GM13977 (cell line): Measurements from ENCODE around the gene KAZN.

Experiments
- DNase-seq: peaks from one replicate; pipeline ENCODE4 v3.0.0; 2012; ENCODE audit warnings: low spot score
- CTCF ChIP-seq: IDR thresholded peaks from 2 replicates; pipeline ENCODE4 v1.5.1; 2012; ENCODE audit warnings: mild to moderate bottlenecking, control low read depth; ENCODE audit not compliant: insufficient read depth; ENCODE audit errors: extremely low read depth, missing control alignments
- in situ Hi-C: fragments of 300-500 bp; cut with MboI; formaldehyde crosslinking; loops from one replicate; pipeline ENCODE4 v1.12.0; 2022; ENCODE audit warnings: low sequenced_read_pairs, low pct_unique_long_range_greater_than_20kb, mixed read lengths, inconsistent platforms; ENCODE audit not compliant: unreplicated experiment

KAZN gene

GRCh38 chr1:15148475-15148874 lies 550.0 kb downstream of the KAZN start:
- DNase-seq, result no peak
- TF ChIP-seq CTCF, result no peak
- in situ Hi-C loops, result loop anchor here (25.0 kb wide), 1 partner anchor 264 kb away; the partner anchor contains the start of gene EFHD2

DNA sequence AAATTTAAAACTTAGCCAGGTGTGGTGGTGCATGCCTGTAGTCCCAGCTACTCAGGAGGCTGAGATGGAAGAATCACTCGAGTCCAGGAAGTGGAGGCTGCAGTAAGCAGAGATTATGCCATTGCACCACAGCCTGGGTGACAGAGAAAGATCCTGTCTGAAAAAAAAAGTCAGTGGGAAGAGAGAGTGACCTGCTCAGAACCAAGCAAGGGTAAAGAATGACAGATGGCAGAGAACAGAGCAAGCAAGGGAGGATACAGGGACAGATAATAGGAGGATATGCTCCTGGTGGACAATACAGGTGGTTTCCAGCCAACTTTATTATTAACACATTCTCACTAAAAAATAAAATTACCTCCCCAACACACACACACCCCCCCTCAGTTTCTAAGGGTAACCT lies 550.5 kb downstream of the KAZN start:
- in situ Hi-C loops, result loop anchor here (25.0 kb wide), 1 partner anchor 263 kb away; the partner anchor contains the start of gene EFHD2
- DNase-seq, result no peak
- no peak for TF ChIP-seq CTCF

DNA sequence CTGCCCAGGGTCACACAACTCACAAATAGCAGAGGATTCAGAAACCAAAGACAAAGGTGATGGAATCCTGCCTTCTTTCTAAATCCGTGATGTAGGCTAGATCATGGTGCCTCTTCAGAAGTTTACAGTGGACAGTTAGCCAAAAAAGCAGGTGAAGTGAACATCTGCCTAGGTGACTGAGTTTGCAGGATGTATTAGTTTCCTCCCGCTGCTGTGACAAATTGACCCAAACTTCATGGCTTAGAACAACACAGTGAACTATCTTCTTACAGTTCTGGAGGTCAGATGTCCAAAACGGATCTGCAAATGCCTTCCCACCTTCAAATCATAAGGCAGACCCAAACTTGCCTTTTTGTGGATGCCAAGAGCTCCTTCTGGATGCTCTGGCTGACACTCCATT lies 551.9 kb downstream of the KAZN start:
- TF ChIP-seq CTCF, result no peak
- in situ Hi-C loops, result no loop called here

GRCh38 chr1:15151377-15151806 lies 552.9 kb downstream of the KAZN start:
- in situ Hi-C loops, result no loop called here
- DNase-seq, result no peak

More for the DNA sequence above, 551.9 kb downstream of the KAZN start:
- DNase-seq, result no peak

GRCh38 chr1:15151871-15152270 lies 553.4 kb downstream of the KAZN start:
- in situ Hi-C loops, result no loop called here
- TF ChIP-seq CTCF, result no peak
- DNase-seq, result no peak

More at GRCh38 chr1:15151377-15151806, 552.9 kb downstream of the KAZN start:
- no peak for TF ChIP-seq CTCF

DNA sequence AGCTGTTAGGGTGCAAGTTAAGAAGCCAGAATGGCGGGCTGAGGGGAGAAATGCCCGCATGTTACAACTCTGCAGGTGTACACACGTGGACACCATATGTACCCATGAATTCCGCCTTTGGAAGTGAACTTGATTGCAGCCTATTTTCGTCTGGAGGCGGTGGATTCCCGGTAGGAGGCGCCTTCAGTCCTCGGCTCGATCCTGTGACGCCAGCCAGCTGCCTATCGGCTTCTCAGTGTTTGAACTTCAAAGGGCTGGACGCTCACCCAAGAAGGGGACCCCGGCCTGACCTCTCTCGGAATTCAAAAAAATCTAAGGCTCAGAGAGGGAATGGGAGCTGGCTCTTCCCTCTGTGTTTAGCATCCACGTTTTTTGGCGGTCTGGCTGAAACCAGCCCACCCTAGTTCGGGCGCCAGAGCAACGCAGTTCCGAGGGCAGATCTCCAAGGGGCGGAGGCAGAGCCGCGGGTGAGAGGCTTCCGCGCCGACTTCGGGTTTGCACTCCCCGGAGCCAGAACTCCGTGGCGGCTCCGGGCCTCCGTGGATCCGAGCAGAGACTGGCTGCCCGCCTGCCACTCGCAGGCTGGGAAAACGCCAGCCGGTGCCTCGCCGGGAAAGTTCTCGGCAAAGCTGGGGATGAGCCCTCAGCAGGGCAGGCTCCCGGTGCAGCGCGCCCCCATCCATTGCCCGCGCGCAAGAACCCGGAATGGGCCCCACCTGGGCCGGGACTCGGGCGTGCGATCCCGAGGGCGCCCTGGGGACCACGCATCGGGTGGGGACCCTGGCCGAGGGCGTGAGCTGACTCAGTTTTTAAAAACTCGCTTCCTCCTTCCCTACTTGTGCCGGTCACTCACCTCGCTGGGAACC lies 554.1 kb downstream of the KAZN start:
- peak; percentile 55 for DNase-seq
- peak; percentile 41 for TF ChIP-seq CTCF
- in situ Hi-C loops, result no loop called here
